HEK293 (cell line): Measurements from ENCODE around the gene ATP13A2.

Experiments
- CTCF ChIA-PET: fragments of 350-600 bp; formaldehyde crosslinking; extraction: SDS; loops from one replicate; lab custom pipeline; 2021; ENCODE audit warnings: antibody characterized with exemption; lab: Yijun Ruan, JAX
- POLR2A ChIA-PET: fragments of 300-600 bp; formaldehyde crosslinking; extraction: SDS; loops from one replicate; lab custom pipeline; 2020; ENCODE audit warnings: antibody characterized with exemption, inconsistent platforms; lab: Yijun Ruan, JAX
- H3K27ac ChIP-seq: fragments of 200-500 bp; sonication (Bioruptor generic); 2 replicates; pipeline ENCODE4 v1.5.1; 2014; ENCODE audit warnings: low read depth, low read length, control low read depth, inconsistent platforms; ENCODE audit errors: extremely low read depth
- H3K36me3 ChIP-seq, 2 experiments: fragments of 200-500 bp in 1 of 2; sonication (Bioruptor generic) in 1 of 2; 1 replicate in 1 of 2; 2 replicates in 1 of 2; pipeline ENCODE4 v1.5.1; 2014 to 2017; ENCODE audit warnings: inconsistent platforms in 2 of 2, low read length in 2 of 2; ENCODE audit not compliant: control insufficient read depth in 2 of 2, insufficient read depth in 1 of 2
- H3K4me1 ChIP-seq: fragments of 200-500 bp; sonication (Bioruptor generic); 2 replicates; pipeline ENCODE4 v1.5.1; 2014; ENCODE audit warnings: mild to moderate bottlenecking, low read length, inconsistent platforms; ENCODE audit not compliant: control insufficient read depth, insufficient read depth
- H3K4me3 ChIP-seq: 2 replicates; pipeline ENCODE4 v1.5.1; 2011; ENCODE audit warnings: low read depth, mild to moderate bottlenecking, control low read depth, low read length, moderate library complexity
- H3K9me3 ChIP-seq: fragments of 200-500 bp; sonication (Bioruptor generic); 2 replicates; pipeline ENCODE4 v1.5.1; 2014; ENCODE audit warnings: low read depth, low read length, inconsistent platforms; ENCODE audit not compliant: control insufficient read depth, insufficient read depth
- MZF1 ChIP-seq: fragments of 450-650 bp; formaldehyde crosslinking; IDR thresholded peaks from 2 replicates; pipeline ENCODE4 v1.5.1; 2017; ENCODE audit warnings: missing biosample characterization, missing genetic modification characterization, borderline replicate concordance
- PRDM2 ChIP-seq: fragments of 450-650 bp; formaldehyde crosslinking; IDR thresholded peaks from 2 replicates; pipeline ENCODE4 v1.5.1; 2016; ENCODE audit warnings: missing biosample characterization, missing genetic modification characterization, borderline replicate concordance
- REPIN1 ChIP-seq: fragments of 450-650 bp; formaldehyde crosslinking; IDR thresholded peaks from 2 replicates; pipeline ENCODE4 v1.5.1; 2017; ENCODE audit warnings: missing biosample characterization, missing genetic modification characterization, low read depth
- SETDB1 ChIP-seq: IDR thresholded peaks from one replicate; pipeline ENCODE4 v1.6.1; 2017; ENCODE audit warnings: mild to moderate bottlenecking, low read length, moderate library complexity, mixed read lengths; ENCODE audit not compliant: insufficient read length
- ZFP37 ChIP-seq: fragments of 450-650 bp; formaldehyde crosslinking; IDR thresholded peaks from 2 replicates; pipeline ENCODE4 v1.5.1; 2016; ENCODE audit warnings: missing biosample characterization, missing genetic modification characterization
- ZFP69B ChIP-seq: fragments of 450-650 bp; formaldehyde crosslinking; IDR thresholded peaks from 2 replicates; pipeline ENCODE4 v1.5.1; 2016; ENCODE audit warnings: missing biosample characterization, missing genetic modification characterization
- ZNF174 ChIP-seq: fragments of 450-650 bp; formaldehyde crosslinking; IDR thresholded peaks from 2 replicates; pipeline ENCODE4 v1.5.0; 2017; ENCODE audit warnings: missing biosample characterization, mild to moderate bottlenecking, missing genetic modification characterization
- ZNF221 ChIP-seq: fragments of 450-650 bp; formaldehyde crosslinking; IDR thresholded peaks from 2 replicates; pipeline ENCODE4 v1.5.1; 2017; ENCODE audit warnings: missing biosample characterization, missing genetic modification characterization, borderline replicate concordance
- ZNF302 ChIP-seq: fragments of 450-650 bp; formaldehyde crosslinking; IDR thresholded peaks from 2 replicates; pipeline ENCODE4 v1.5.1; 2016; ENCODE audit warnings: missing biosample characterization, missing genetic modification characterization, low read depth
- ZNF324 ChIP-seq: fragments of 450-650 bp; formaldehyde crosslinking; IDR thresholded peaks from 2 replicates; pipeline ENCODE4 v1.5.1; 2016; ENCODE audit warnings: missing biosample characterization, missing genetic modification characterization
- ZNF623 ChIP-seq: fragments of 450-650 bp; formaldehyde crosslinking; IDR thresholded peaks from 2 replicates; pipeline ENCODE4 v1.5.1; 2016; ENCODE audit warnings: missing biosample characterization, missing genetic modification characterization
- ZNF677 ChIP-seq: fragments of 450-650 bp; IDR thresholded peaks from 2 replicates; pipeline ENCODE4 v1.5.0; 2018; ENCODE audit warnings: missing biosample characterization, mild to moderate bottlenecking, missing genetic modification characterization, moderate library complexity
- ZNF791 ChIP-seq: fragments of 450-650 bp; formaldehyde crosslinking; IDR thresholded peaks from 2 replicates; pipeline ENCODE4 v1.5.1; 2016; ENCODE audit warnings: missing biosample characterization, missing genetic modification characterization
- TF ChIP-seq, protein P1 (sequence below): fragments of 450-650 bp; formaldehyde crosslinking; IDR thresholded peaks from 2 replicates; pipeline ENCODE4 v1.5.1; 2017; ENCODE audit warnings: missing biosample characterization, mild to moderate bottlenecking, missing genetic modification characterization, moderate library complexity
- TF ChIP-seq, protein P2 (sequence below): fragments of 450-650 bp; formaldehyde crosslinking; IDR thresholded peaks from 2 replicates; pipeline ENCODE4 v1.5.1; 2016; ENCODE audit warnings: missing biosample characterization, missing genetic modification characterization
- TF ChIP-seq, protein P3 (sequence below): fragments of 450-650 bp; formaldehyde crosslinking; IDR thresholded peaks from 2 replicates; pipeline ENCODE4 v1.5.1; 2016; ENCODE audit warnings: missing biosample characterization, missing genetic modification characterization
- TF ChIP-seq, protein P4 (sequence below): fragments of 450-650 bp; formaldehyde crosslinking; IDR thresholded peaks from 2 replicates; pipeline ENCODE4 v1.5.1; 2016; ENCODE audit warnings: missing biosample characterization, missing genetic modification characterization

The ATP13A2 gene

GRCh38 chr1:16967095-16967575 lies 44.6 kb downstream of the ATP13A2 start (continued):
- TF ChIP-seq ZNF623 (tag by site-specific recombination), result no peak
- TF ChIP-seq ZFP69B (tag by site-specific recombination), result peak; percentile 64; the same call in 1 of the 2 replicates
- no peak for TF ChIP-seq ZFP37 (tag by site-specific recombination)
- no peak for TF ChIP-seq ZNF677 (tag by site-specific recombination)
- TF ChIP-seq, protein P1, sequence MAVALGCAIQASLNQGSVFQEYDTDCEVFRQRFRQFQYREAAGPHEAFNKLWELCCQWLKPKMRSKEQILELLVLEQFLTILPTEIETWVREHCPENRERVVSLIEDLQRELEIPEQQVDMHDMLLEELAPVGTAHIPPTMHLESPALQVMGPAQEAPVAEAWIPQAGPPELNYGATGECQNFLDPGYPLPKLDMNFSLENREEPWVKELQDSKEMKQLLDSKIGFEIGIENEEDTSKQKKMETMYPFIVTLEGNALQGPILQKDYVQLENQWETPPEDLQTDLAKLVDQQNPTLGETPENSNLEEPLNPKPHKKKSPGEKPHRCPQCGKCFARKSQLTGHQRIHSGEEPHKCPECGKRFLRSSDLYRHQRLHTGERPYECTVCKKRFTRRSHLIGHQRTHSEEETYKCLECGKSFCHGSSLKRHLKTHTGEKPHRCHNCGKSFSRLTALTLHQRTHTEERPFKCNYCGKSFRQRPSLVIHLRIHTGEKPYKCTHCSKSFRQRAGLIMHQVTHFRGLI (tag by site-specific recombination), result no peak
- TF ChIP-seq, all 188 proteins: peak for 25

GRCh38 chr1:16966282-16966681 lies 45.4 kb downstream of the ATP13A2 start:
- no peak for TF ChIP-seq REPIN1 (tag by site-specific recombination)
- no peak for TF ChIP-seq PRDM2 (tag by site-specific recombination)
- TF ChIP-seq ZNF791 (tag by site-specific recombination), result no peak
- TF ChIP-seq ZNF302, result no peak
- TF ChIP-seq, protein P2, sequence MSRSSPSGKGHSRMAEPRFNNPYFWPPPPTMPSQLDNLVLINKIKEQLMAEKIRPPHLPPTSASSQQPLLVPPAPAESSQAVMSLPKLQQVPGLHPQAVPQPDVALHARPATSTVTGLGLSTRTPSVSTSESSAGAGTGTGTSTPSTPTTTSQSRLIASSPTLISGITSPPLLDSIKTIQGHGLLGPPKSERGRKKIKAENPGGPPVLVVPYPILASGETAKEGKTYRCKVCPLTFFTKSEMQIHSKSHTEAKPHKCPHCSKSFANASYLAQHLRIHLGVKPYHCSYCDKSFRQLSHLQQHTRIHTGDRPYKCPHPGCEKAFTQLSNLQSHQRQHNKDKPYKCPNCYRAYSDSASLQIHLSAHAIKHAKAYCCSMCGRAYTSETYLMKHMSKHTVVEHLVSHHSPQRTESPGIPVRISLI (tag by site-specific recombination), result no peak
- no peak for TF ChIP-seq ZNF221 (tag by site-specific recombination)
- TF ChIP-seq, protein P3, sequence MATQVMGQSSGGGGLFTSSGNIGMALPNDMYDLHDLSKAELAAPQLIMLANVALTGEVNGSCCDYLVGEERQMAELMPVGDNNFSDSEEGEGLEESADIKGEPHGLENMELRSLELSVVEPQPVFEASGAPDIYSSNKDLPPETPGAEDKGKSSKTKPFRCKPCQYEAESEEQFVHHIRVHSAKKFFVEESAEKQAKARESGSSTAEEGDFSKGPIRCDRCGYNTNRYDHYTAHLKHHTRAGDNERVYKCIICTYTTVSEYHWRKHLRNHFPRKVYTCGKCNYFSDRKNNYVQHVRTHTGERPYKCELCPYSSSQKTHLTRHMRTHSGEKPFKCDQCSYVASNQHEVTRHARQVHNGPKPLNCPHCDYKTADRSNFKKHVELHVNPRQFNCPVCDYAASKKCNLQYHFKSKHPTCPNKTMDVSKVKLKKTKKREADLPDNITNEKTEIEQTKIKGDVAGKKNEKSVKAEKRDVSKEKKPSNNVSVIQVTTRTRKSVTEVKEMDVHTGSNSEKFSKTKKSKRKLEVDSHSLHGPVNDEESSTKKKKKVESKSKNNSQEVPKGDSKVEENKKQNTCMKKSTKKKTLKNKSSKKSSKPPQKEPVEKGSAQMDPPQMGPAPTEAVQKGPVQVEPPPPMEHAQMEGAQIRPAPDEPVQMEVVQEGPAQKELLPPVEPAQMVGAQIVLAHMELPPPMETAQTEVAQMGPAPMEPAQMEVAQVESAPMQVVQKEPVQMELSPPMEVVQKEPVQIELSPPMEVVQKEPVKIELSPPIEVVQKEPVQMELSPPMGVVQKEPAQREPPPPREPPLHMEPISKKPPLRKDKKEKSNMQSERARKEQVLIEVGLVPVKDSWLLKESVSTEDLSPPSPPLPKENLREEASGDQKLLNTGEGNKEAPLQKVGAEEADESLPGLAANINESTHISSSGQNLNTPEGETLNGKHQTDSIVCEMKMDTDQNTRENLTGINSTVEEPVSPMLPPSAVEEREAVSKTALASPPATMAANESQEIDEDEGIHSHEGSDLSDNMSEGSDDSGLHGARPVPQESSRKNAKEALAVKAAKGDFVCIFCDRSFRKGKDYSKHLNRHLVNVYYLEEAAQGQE, result no peak
- no peak for TF ChIP-seq ZNF324 (tag by site-specific recombination)
- no peak for TF ChIP-seq ZNF174 (tag by site-specific recombination)
- TF ChIP-seq SETDB1, result no peak
- no peak for TF ChIP-seq MZF1
- TF ChIP-seq, protein P4, sequence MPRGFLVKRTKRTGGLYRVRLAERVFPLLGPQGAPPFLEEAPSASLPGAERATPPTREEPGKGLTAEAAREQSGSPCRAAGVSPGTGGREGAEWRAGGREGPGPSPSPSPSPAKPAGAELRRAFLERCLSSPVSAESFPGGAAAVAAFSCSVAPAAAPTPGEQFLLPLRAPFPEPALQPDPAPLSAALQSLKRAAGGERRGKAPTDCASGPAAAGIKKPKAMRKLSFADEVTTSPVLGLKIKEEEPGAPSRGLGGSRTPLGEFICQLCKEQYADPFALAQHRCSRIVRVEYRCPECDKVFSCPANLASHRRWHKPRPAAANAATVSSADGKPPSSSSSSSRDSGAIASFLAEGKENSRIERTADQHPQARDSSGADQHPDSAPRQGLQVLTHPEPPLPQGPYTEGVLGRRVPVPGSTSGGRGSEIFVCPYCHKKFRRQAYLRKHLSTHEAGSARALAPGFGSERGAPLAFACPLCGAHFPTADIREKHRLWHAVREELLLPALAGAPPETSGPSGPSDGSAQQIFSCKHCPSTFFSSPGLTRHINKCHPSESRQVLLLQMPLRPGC (tag by site-specific recombination), result no peak
- POLR2A ChIA-PET, result interaction anchor here (0.8 to 4.1 kb wide), 5 partner anchors 12 to 345 kb away, joined by 3 to 23 read pairs (median 4); partner anchors contain the start of gene MFAP2
- no peaks in the 10 kb centered on the region for H3K9me3 ChIP-seq
- H3K36me3 ChIP-seq, result peaks cover 3 to 64% of the 10 kb centered on the region in 2 experiments; a peak in 2 of 3 replicates
- peaks cover 8% of the 10 kb centered on the region; the same call in 1 of the 2 replicates for H3K4me1 ChIP-seq
- CTCF ChIA-PET, result interaction anchor here (0.5 to 8.7 kb wide), 6 partner anchors 14 to 81 kb away, joined by 3 to 115 read pairs (median 4); no protein-coding TSS in a partner anchor
- H3K4me3 ChIP-seq, result no peak overlapping the region
- peak overlapping the region; percentile 66; the same call in 1 of the 2 replicates for H3K27ac ChIP-seq
